Stimulated activated CD4-positive, alpha-beta T cell treated with anti-CD3 and anti-CD28 coated beads, Interleukin-1b, Interleukin-23, amount 100 ng/mL, for 48 hours (primary cell): ENCODE results near the gene ATP13A2.
"Not testable (repeated sequence)": the region's sequence is repeated elsewhere in the genome, so short reads cannot be mapped to it uniquely, and the experiment has no call there.

Experiments used
- DNase-seq: peaks from one replicate; pipeline ENCODE4 v3.0.0-alpha.2; 2020

Gene ATP13A2

GRCh38 chr1:16956775-16957174, 55.0 kb downstream of the ATP13A2 start:
- DNase-seq, result no peak

GRCh38 chr1:16955186-16955585, 56.5 kb downstream of the ATP13A2 start:
- DNase-seq, result no peak

GRCh38 chr1:16954579-16954978, 57.1 kb downstream of the ATP13A2 start:
- no peak for DNase-seq

GRCh38 chr1:16952376-16952775, 59.4 kb downstream of the ATP13A2 start:
- not testable (repeated sequence) for DNase-seq

GRCh38 chr1:16949026-16949425, 62.7 kb downstream of the ATP13A2 start:
- not testable (repeated sequence) for DNase-seq

GRCh38 chr1:16948282-16948891, 63.3 kb downstream of the ATP13A2 start:
- DNase-seq, result not testable (repeated sequence)

GRCh38 chr1:16946646-16947045, 65.1 kb downstream of the ATP13A2 start:
- no peak for DNase-seq

- not testable (repeated sequence) for DNase-seq
Observed at GRCh38 chr1:16946185-16946584, 65.5 kb downstream of the ATP13A2 start.

- DNase-seq, result not testable (repeated sequence)
Observed at GRCh38 chr1:16945512-16945911, 66.2 kb downstream of the ATP13A2 start.

- DNase-seq, result no peak
Observed at GRCh38 chr1:16944038-16944437, 67.7 kb downstream of the ATP13A2 start.

- not testable (repeated sequence) for DNase-seq
Observed at GRCh38 chr1:16939386-16940180, 72.1 kb downstream of the ATP13A2 start.

GRCh38 chr1:16938351-16939321, 73.1 kb downstream of the ATP13A2 start:
- no peak for DNase-seq

GRCh38 chr1:16936580-16936979, 75.1 kb downstream of the ATP13A2 start:
- DNase-seq, result not testable (repeated sequence)
